HCT116 (cell line): ENCODE data around the gene SCN1B. TPM values are rescaled to one million over a fixed set of nuclear protein-coding genes. Genes with fewer than 3 reads are reported as not detected.

Experiments
- ATAC-seq: fragments of 200-7000 bp; cut with Tn5 transposase; 2 replicates; pipeline ENCODE4 v1.9.1; 2020; ENCODE audit warnings: mild to moderate bottlenecking, moderate library complexity
- BruUV-seq: library from RNA; stranded (reverse); fragments of 400-500 nt; replicated peaks from 2 replicates; lab custom pipeline; 2021; lab: Mats Ljungman, UMichigan
- CTCF ChIA-PET: fragments of 300-600 bp; sonication (Branson Sonifier 250); formaldehyde crosslinking; loops from one replicate; lab custom pipeline; 2021; ENCODE audit warnings: antibody characterized with exemption; lab: Charles Lee
- POLR2A ChIA-PET: fragments of 300-600, 350-600 bp; sonication (Branson Sonifier 250); formaldehyde crosslinking; loops from one replicate; lab custom pipeline; 2021; ENCODE audit warnings: antibody characterized with exemption; lab: Charles Lee
- RAD21 ChIA-PET, 2 experiments: fragments of 300-600 bp; sonication (Branson Sonifier 250); formaldehyde crosslinking; loops; one replicate each; lab custom pipeline; 2023; ENCODE audit warnings: low total read pairs in 2 of 2; ENCODE audit not compliant: uncharacterized antibody in 2 of 2, unreplicated experiment in 2 of 2, low non-redundant PET in 1 of 2; lab: Charles Lee
- DNase-seq: peaks from one replicate; pipeline ENCODE4 v3.0.0-alpha.2; 2010; ENCODE audit warnings: low read depth, low spot score
- H2AFZ ChIP-seq: fragments of 200-600 bp; shearing (Covaris generic), sonication (generic); 2 replicates; pipeline ENCODE4 v1.6.1; 2017; ENCODE audit warnings: low read depth, mixed run types, mixed read lengths, antibody characterized with exemption, low read length; ENCODE audit not compliant: poor library complexity, severe bottlenecking
- H3K27ac ChIP-seq: 2 replicates; pipeline ENCODE4 v1.5.1; 2012; ENCODE audit warnings: low read depth, low read length
- H3K27me3 ChIP-seq: fragments of 200-600 bp; sonication (generic); 2 replicates; pipeline ENCODE4 v1.6.1; 2016; ENCODE audit warnings: mixed run types, low read length, mixed read lengths; ENCODE audit not compliant: insufficient read depth
- H3K36me3 ChIP-seq, 2 experiments: fragments of 200-500 bp in 1 of 2; fragments of 200-600 bp in 1 of 2; sonication (Bioruptor generic) in 1 of 2; sonication (generic) in 1 of 2; 2 replicates each; pipeline versions ENCODE4 v1.5.1 to v1.6.1; 2014 to 2016; ENCODE audit warnings: low read length in 2 of 2, inconsistent platforms in 1 of 2, mixed read lengths in 1 of 2, mixed run types in 1 of 2; ENCODE audit not compliant: insufficient read depth in 2 of 2, control insufficient read depth in 1 of 2
- H3K4me1 ChIP-seq, 2 experiments: fragments of 200-600 bp in 1 of 2; sonication (generic) in 1 of 2; 2 replicates each; pipeline versions ENCODE4 v1.5.1 to v1.6.1; 2012 to 2017; ENCODE audit warnings: low read length in 2 of 2, inconsistent platforms in 1 of 2, mild to moderate bottlenecking in 1 of 2, mixed read lengths in 1 of 2, mixed run types in 1 of 2, moderate library complexity in 1 of 2; ENCODE audit not compliant: insufficient read depth in 2 of 2, control insufficient read depth in 1 of 2
- H3K4me2 ChIP-seq: fragments of 200-600 bp; sonication (generic); 2 replicates; pipeline ENCODE4 v1.6.1; 2017; ENCODE audit warnings: mixed run types, low read length, mixed read lengths
- H3K4me3 ChIP-seq, 2 experiments: fragments of 200-600 bp in 1 of 2; sonication (generic) in 1 of 2; replicated peaks in 1 of 2; 2 replicates each; pipeline ENCODE4 v1.5.1; 2011 to 2016; ENCODE audit warnings: low read length in 2 of 2, control low read depth in 1 of 2, low read depth in 1 of 2, mild to moderate bottlenecking in 1 of 2, mixed read lengths in 1 of 2, mixed run types in 1 of 2
- H3K79me2 ChIP-seq: fragments of 200-600 bp; sonication (generic); 2 replicates; pipeline ENCODE4 v1.6.1; 2017; ENCODE audit warnings: mild to moderate bottlenecking, mixed run types, low read length, moderate library complexity, mixed read lengths; ENCODE audit not compliant: insufficient read depth
- H3K9ac ChIP-seq: fragments of 200-600 bp; sonication (generic); 2 replicates; pipeline ENCODE4 v1.6.1; 2016; ENCODE audit warnings: low read length, mixed read lengths
- H3K9me2 ChIP-seq: fragments of 200-600 bp; sonication (generic), shearing (Covaris generic); 2 replicates; pipeline ENCODE4 v1.6.1; 2017; ENCODE audit warnings: mixed run types, mild to moderate bottlenecking, moderate library complexity; ENCODE audit not compliant: insufficient read depth
- H3K9me3 ChIP-seq, 2 experiments: fragments of 200-500 bp in 1 of 2; fragments of 200-600 bp in 1 of 2; sonication (Bioruptor generic) in 1 of 2; sonication (generic) in 1 of 2; 2 replicates each; pipeline ENCODE4 v1.6.1; 2014 to 2017; ENCODE audit warnings: low read length in 2 of 2, mixed read lengths in 2 of 2, inconsistent platforms in 1 of 2, low read depth in 1 of 2, mild to moderate bottlenecking in 1 of 2, mixed run types in 1 of 2, moderate library complexity in 1 of 2; ENCODE audit not compliant: control insufficient read depth in 1 of 2, insufficient read depth in 1 of 2
- H4K20me1 ChIP-seq: fragments of 200-600 bp; sonication (generic), shearing (Covaris generic); 2 replicates; pipeline ENCODE4 v1.6.1; 2017; ENCODE audit warnings: mixed run types, mild to moderate bottlenecking, moderate library complexity; ENCODE audit not compliant: insufficient read depth
- ATF3 ChIP-seq: IDR thresholded peaks from 2 replicates; pipeline ENCODE4 v1.6.1; 2012
- CTCF ChIP-seq, 3 experiments: fragments of 200-600 bp in 1 of 3; sonication (generic) in 1 of 3; IDR thresholded peaks in 2 of 3; conservative IDR thresholded peaks in 1 of 3; 2 replicates each; pipeline ENCODE4 v1.5.1; 2012 to 2017; ENCODE audit warnings: low read depth in 2 of 3, low read length in 2 of 3, antibody characterized with exemption in 1 of 3, borderline replicate concordance in 1 of 3, control low read depth in 1 of 3, mild to moderate bottlenecking in 1 of 3, mixed read lengths in 1 of 3, mixed run types in 1 of 3, moderate library complexity in 1 of 3; ENCODE audit not compliant: insufficient read depth in 1 of 3
- EGR1 ChIP-seq: IDR thresholded peaks from 2 replicates; pipeline ENCODE4 v1.6.1; 2012; ENCODE audit warnings: low read depth
- ELF1 ChIP-seq: IDR thresholded peaks from 2 replicates; pipeline ENCODE4 v1.6.1; 2012; ENCODE audit warnings: low read depth, borderline replicate concordance
- EZH2 ChIP-seq: fragments of 200-600 bp; sonication (generic); IDR thresholded peaks from 2 replicates; pipeline ENCODE4 v1.6.1; 2017; ENCODE audit warnings: antibody characterized with exemption, mixed run types
- MAX ChIP-seq: IDR thresholded peaks from 2 replicates; pipeline ENCODE4 v1.6.1; 2012
- POLR2AphosphoS5 ChIP-seq: IDR thresholded peaks from 2 replicates; pipeline ENCODE4 v1.6.1; 2011; ENCODE audit warnings: mild to moderate bottlenecking, low read depth, low read length, moderate library complexity
- RAD21 ChIP-seq: IDR thresholded peaks from 2 replicates; pipeline ENCODE4 v1.6.1; 2012; ENCODE audit warnings: low read depth, mild to moderate bottlenecking
- REST ChIP-seq: IDR thresholded peaks from 2 replicates; pipeline ENCODE4 v1.6.1; 2012; ENCODE audit warnings: low read depth
- SIN3A ChIP-seq: IDR thresholded peaks from 2 replicates; pipeline ENCODE4 v1.6.1; 2012; ENCODE audit warnings: low read depth
- TCF7L2 ChIP-seq: IDR thresholded peaks from 2 replicates; pipeline ENCODE4 v1.7.0; 2011; ENCODE audit warnings: borderline replicate concordance, inconsistent platforms; ENCODE audit not compliant: insufficient read depth, insufficient read length; ENCODE audit errors: extremely low read depth
- YY1 ChIP-seq: IDR thresholded peaks from 2 replicates; pipeline ENCODE4 v1.6.1; 2011; ENCODE audit warnings: low read length, low read depth, moderate library complexity, mild to moderate bottlenecking; ENCODE audit not compliant: insufficient replicate concordance; ENCODE audit errors: extremely low read depth
- ZBTB33 ChIP-seq: IDR thresholded peaks from 2 replicates; pipeline ENCODE4 v1.6.1; 2011; ENCODE audit warnings: mild to moderate bottlenecking, low read length, moderate library complexity; ENCODE audit not compliant: insufficient replicate concordance; ENCODE audit errors: extremely low read depth
- ZFX ChIP-seq: fragments of 450-650 bp; IDR thresholded peaks from 2 replicates; pipeline ENCODE4 v1.6.1; 2017
- ZNF274 ChIP-seq: fragments of 200-500 bp; sonication (Bioruptor generic); IDR thresholded peaks from 2 replicates; pipeline ENCODE4 v1.6.1; 2014; ENCODE audit warnings: mild to moderate bottlenecking, low read depth, low read length, inconsistent platforms
- intact Hi-C: fragments of 100-400 bp; cut with micrococcal nuclease; formaldehyde crosslinking; loops from 2 replicates; pipeline ENCODE4 v1.10.0; 2022
- total RNA-seq: library from RNA; stranded (reverse); gene quantifications from one replicate; pipeline ENCODE4 v1.2.1, GENCODE V29; 2021; ENCODE audit not compliant: unreplicated experiment

The SCN1B gene
- total RNA-seq, 1 experiment from 2014 or later, result 6.6 TPM

GRCh38 chr19:35023428-35023827 is 6.8 kb upstream of the SCN1B start (continued):
- TF ChIP-seq EGR1, result no peak
- no peak for TF ChIP-seq ZBTB33
- TF ChIP-seq EZH2, result no peak
- TF ChIP-seq MAX, result no peak
- no peak for TF ChIP-seq ZFX
- no peak for TF ChIP-seq ATF3
- TF ChIP-seq ELF1, result no peak
- TF ChIP-seq POLR2AphosphoS5, result no peak
- TF ChIP-seq RAD21, result no peak

- RAD21 ChIA-PET, result no interaction called here
- TF ChIP-seq MAX, result no peak
- no peak for TF ChIP-seq YY1
- no peak for TF ChIP-seq ZNF274
- no peak for TF ChIP-seq EGR1
- no peak for TF ChIP-seq REST
- no peak for TF ChIP-seq TCF7L2
- no peak for TF ChIP-seq RAD21
- no peak for TF ChIP-seq SIN3A
- TF ChIP-seq CTCF (IDR thresholded peaks at IDR 0.05 in 2 of 3, conservative IDR thresholded peaks at IDR 0.05 in 1 of 3; ENCODE audit: borderline replicate concordance in 1 of 3, insufficient read depth in 1 of 3, low read depth in 2 of 3, low read length in 2 of 3), result no peak
- TF ChIP-seq, all 23 proteins: peak for 0
- Histone ChIP-seq H3K9ac (no peak overlapping the region), H3K9me3 (no peaks in the 10 kb centered on the region), H3K27ac (no peak overlapping the region), H3K79me2 (no peaks in the 10 kb centered on the region), H4K20me1 (no peaks in the 10 kb centered on the region), H3K4me3 (no peak overlapping the region), H3K4me2 (no peak overlapping the region), H3K27me3 (no peaks in the 10 kb centered on the region), H3K36me3 (peaks cover 22 to 24% of the 10 kb centered on the region in 2 experiments; a peak in 3 of 4 replicates), H3K9me2 (no peaks in the 10 kb centered on the region), H3K4me1 (peaks cover 3 to 10% of the 10 kb centered on the region in 2 experiments; a peak in 3 of 4 replicates), H2AFZ (no peak overlapping the region)
- ATAC-seq (no peak), DNase-seq (no peak)
- CTCF ChIA-PET, result interaction anchor here (0.7 kb wide), 1 partner anchor 18 kb away, joined by 3 read pairs; no protein-coding TSS in a partner anchor
- POLR2A ChIA-PET, result no interaction called here
- BruUV-seq, result no TSS peak
- intact Hi-C loops, result no loop called here
Observed at GRCh38 chr19:35024095-35024494, 6.2 kb upstream of the SCN1B start.
